ENCODE results near the gene SLC29A1. TPM values are rescaled to one million over a fixed set of nuclear protein-coding genes. Genes with fewer than 3 reads are reported as not detected.

Gene SLC29A1
- total RNA-seq, 1 donor, result 9.5 TPM

GRCh38 chr6:44219053-44219814, 4.2 kb upstream of the SLC29A1 start:
- peak overlapping the region; percentile 62 for H3K4me3 ChIP-seq (ENCODE audit: low read depth, low read length)
- peak; percentile 83 for DNase-seq (ENCODE audit: low read depth)
- no peak for TF ChIP-seq CTCF (IDR thresholded peaks at IDR 0.05; ENCODE audit: insufficient read depth, low read depth, low read length)

- peak overlapping the region; percentile 62 for H3K4me3 ChIP-seq (ENCODE audit: low read depth, low read length)
- no peak for DNase-seq (ENCODE audit: low read depth)
- no peak for TF ChIP-seq CTCF (IDR thresholded peaks at IDR 0.05; ENCODE audit: insufficient read depth, low read depth, low read length)
These were observed 3.3 kb upstream of the SLC29A1 start for GRCh38 chr6:44219815-44220784.

DNA sequence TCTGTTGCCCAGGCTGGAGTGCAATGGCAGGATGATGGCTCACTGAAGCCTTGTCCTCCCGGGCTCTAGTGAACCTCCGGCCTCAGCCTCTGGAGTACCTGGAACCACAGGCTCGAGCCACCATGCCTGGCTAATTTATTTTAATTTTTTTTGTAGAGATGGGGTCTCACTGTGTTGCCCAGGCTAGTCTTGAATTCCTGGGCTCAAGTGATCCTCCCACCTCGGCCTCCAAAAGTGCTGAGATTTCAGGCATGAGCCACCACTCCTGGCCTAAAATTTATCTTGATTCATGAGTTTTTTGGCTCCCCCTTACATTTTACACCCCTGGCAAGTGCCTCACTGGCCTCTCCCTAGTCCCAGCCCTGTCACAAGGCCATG, 2.5 kb upstream of the SLC29A1 start:
- no peak for TF ChIP-seq CTCF (IDR thresholded peaks at IDR 0.05; ENCODE audit: insufficient read depth, low read depth, low read length)
- no peak overlapping the region for H3K4me3 ChIP-seq (ENCODE audit: low read depth, low read length)
- no peak for DNase-seq (ENCODE audit: low read depth)

- H3K4me3 ChIP-seq (ENCODE audit: low read depth, low read length), result no peak overlapping the region
- peak; percentile 84 for TF ChIP-seq CTCF (IDR thresholded peaks at IDR 0.05; ENCODE audit: insufficient read depth, low read depth, low read length)
- DNase-seq (ENCODE audit: low read depth), result peak; percentile 90
These were observed 2.0 kb upstream of the SLC29A1 start for GRCh38 chr6:44221291-44221960.

- no peak for DNase-seq (ENCODE audit: low read depth)
- H3K4me3 ChIP-seq (ENCODE audit: low read depth, low read length), result no peak overlapping the region
- no peak for TF ChIP-seq CTCF (IDR thresholded peaks at IDR 0.05; ENCODE audit: insufficient read depth, low read depth, low read length)
These were observed 1.4 kb upstream of the SLC29A1 start for GRCh38 chr6:44221961-44222335.

DNA sequence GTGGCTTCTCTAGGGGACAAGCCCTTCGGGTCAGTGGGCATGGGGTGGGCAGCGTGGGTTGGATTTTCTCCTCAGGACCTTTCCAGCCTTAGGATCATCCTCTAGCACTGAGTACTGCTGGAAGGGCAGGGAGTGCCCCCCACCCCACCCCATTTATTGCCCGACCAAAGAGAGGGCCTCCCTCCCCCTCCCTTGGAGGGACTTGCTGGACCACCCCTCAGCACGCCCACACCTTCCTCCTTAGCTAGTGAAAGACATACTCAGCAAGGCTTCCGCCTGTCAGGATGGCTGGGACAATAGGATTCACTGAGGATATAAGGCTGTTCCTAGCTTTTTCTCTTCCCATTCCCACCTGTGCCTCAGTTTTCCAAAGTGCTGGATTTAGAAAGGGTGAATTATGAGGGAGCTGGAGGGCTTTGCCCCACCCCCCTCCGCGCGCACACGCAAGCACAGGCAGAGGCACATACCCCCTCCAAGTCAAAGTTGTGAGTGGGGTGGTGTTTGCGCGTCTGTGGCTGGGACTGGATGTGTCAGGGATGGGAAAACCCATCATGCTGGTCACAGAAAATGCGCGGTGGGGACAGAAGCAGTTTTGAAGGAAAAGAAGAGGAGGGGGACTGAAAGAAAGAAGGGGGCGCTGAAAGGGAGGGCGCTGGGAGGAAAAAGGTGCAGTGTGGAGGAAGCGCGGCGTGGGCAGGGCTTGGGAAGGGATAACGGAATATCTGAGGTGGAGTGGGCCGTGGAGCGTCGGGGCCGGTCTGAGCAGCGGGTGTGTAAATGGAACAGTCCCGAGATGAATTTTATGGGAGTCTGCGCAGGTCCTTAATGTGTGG, 693 bp upstream of the SLC29A1 start:
- no peak for DNase-seq (ENCODE audit: low read depth)

More for the DNA sequence above, 693 bp upstream of the SLC29A1 start:
- TF ChIP-seq CTCF (IDR thresholded peaks at IDR 0.05; ENCODE audit: insufficient read depth, low read depth, low read length), result no peak
- H3K4me3 ChIP-seq (ENCODE audit: low read depth, low read length), result peak overlapping the region; percentile 61
